GM23248 (cell line): ENCODE data around the gene AFG3L2. TPM values are rescaled to one million over a fixed set of nuclear protein-coding genes. Genes with fewer than 3 reads are reported as not detected.

Source experiments
- DNase-seq: peaks from one replicate; pipeline ENCODE4 v3.0.0-alpha.2; 2015
- H2AFZ ChIP-seq: fragments of 200-600 bp; sonication (generic); 2 replicates; pipeline ENCODE4 v1.6.1; 2016; ENCODE audit warnings: antibody characterized with exemption
- H3F3A ChIP-seq: fragments of 200-600 bp; sonication (generic); 2 replicates; pipeline ENCODE4 v1.6.1; 2016; ENCODE audit warnings: mild to moderate bottlenecking, antibody characterized with exemption, mixed run types; ENCODE audit not compliant: insufficient read depth
- H3K27ac ChIP-seq: fragments of 200-600 bp; sonication (generic); 2 replicates; pipeline ENCODE4 v1.5.1; 2016; ENCODE audit warnings: mild to moderate bottlenecking
- H3K27me3 ChIP-seq: fragments of 200-600 bp; sonication (generic); replicated peaks from 2 replicates; pipeline ENCODE4 v1.6.1; 2016; ENCODE audit warnings: mild to moderate bottlenecking; ENCODE audit not compliant: insufficient read depth
- H3K36me3 ChIP-seq: fragments of 200-600 bp; sonication (generic); 2 replicates; pipeline ENCODE4 v1.6.1; 2016; ENCODE audit warnings: low read depth, mild to moderate bottlenecking
- H3K4me1 ChIP-seq: fragments of 200-600 bp; sonication (generic); 2 replicates; pipeline ENCODE4 v1.6.1; 2016; ENCODE audit warnings: mild to moderate bottlenecking; ENCODE audit not compliant: insufficient read depth
- H3K4me2 ChIP-seq: fragments of 200-600 bp; sonication (generic); one replicate; pipeline ENCODE4 v1.6.1; 2016; ENCODE audit warnings: mild to moderate bottlenecking; ENCODE audit not compliant: unreplicated experiment
- H3K4me3 ChIP-seq: fragments of 200-600 bp; sonication (generic); 2 replicates; pipeline ENCODE4 v1.5.1; 2016; ENCODE audit warnings: mild to moderate bottlenecking
- H3K79me2 ChIP-seq: fragments of 200-600 bp; sonication (generic); 2 replicates; pipeline ENCODE4 v1.6.1; 2016; ENCODE audit warnings: mild to moderate bottlenecking; ENCODE audit not compliant: insufficient read depth
- H3K9ac ChIP-seq: fragments of 200-600 bp; sonication (generic); 2 replicates; pipeline ENCODE4 v1.6.1; 2016; ENCODE audit warnings: mild to moderate bottlenecking
- H3K9me2 ChIP-seq: fragments of 200-600 bp; sonication (generic); 2 replicates; pipeline ENCODE4 v1.6.1; 2016; ENCODE audit warnings: mixed run types, mild to moderate bottlenecking, moderate library complexity; ENCODE audit not compliant: insufficient read depth
- H3K9me3 ChIP-seq: fragments of 200-600 bp; sonication (generic); one replicate; pipeline ENCODE4 v1.6.1; 2017; ENCODE audit warnings: low read depth
- H4K20me1 ChIP-seq: fragments of 200-600 bp; sonication (generic); 2 replicates; pipeline ENCODE4 v1.6.0; 2016; ENCODE audit not compliant: insufficient read depth
- EZH2 ChIP-seq: fragments of 200-600 bp; sonication (generic); IDR thresholded peaks from 2 replicates; pipeline ENCODE4 v1.6.1; 2018; ENCODE audit warnings: antibody characterized with exemption, mild to moderate bottlenecking; ENCODE audit not compliant: insufficient read depth, poor library complexity, severe bottlenecking
- EZH2phosphoT487 ChIP-seq: fragments of 200-600 bp; sonication (generic); IDR thresholded peaks from 2 replicates; pipeline ENCODE4 v1.6.1; 2018; ENCODE audit warnings: antibody characterized with exemption, moderate library complexity, mild to moderate bottlenecking, low read depth; ENCODE audit not compliant: insufficient read depth
- WGBS, 2 experiments: methylation state at CpG; one replicate each; pipeline ENCODE4 v1.1.6; 2015 to 2017; ENCODE audit warnings: low lambda C conversion rate in 2 of 2, low coverage in 1 of 2; ENCODE audit errors: missing lambda C conversion rate in 2 of 2; 5-methylcytosine and 5-hydroxymethylcytosine counted together
- in situ Hi-C: fragments of 300-500 bp; cut with MboI; formaldehyde crosslinking; loops from 2 replicates; pipeline ENCODE4 v1.15.0; 2020
- polyA plus RNA-seq: library from polyadenylated mRNA; unstranded; fragments of >200 nt; fragmentation: Nextera tagmentation; extraction: Ambion mirVana; gene quantifications from 2 replicates; pipeline ENCODE4 v1.2.1, GENCODE V29; 2016
- total RNA-seq: library from RNA; depleted of rRNA; stranded (reverse); fragments of >200 nt; shearing (Covaris generic); gene quantifications from 2 replicates; pipeline ENCODE4 v1.2.3, GENCODE V29; 2014

The AFG3L2 gene
- total and polyA plus RNA-seq, 2 experiments from 2014 or later = 28.1 to 40.6 TPM

- no peaks in the 10 kb centered on the region for H3K9me2 ChIP-seq
- peaks cover 77% of the 10 kb centered on the region for H3K4me1 ChIP-seq
- no peaks in the 10 kb centered on the region for H3K27me3 ChIP-seq
- no peak for TF ChIP-seq EZH2phosphoT487
- TF ChIP-seq EZH2 = no peak
- H3K79me2 ChIP-seq = peaks cover 93% of the 10 kb centered on the region
- H3K4me2 ChIP-seq = peak overlapping the region; percentile 51
- no peaks in the 10 kb centered on the region for H3K9me3 ChIP-seq
- in situ Hi-C loops = no loop called here
- H3K27ac ChIP-seq = peak overlapping the region; percentile 98
- H3K9ac ChIP-seq = peak overlapping the region; percentile 73
- H3K4me3 ChIP-seq = no peak overlapping the region; the same call in 1 of the 2 replicates
- no peak overlapping the region for H2AFZ ChIP-seq
- peak; percentile 46 for DNase-seq
- peaks cover 15% of the 10 kb centered on the region; the same call in 1 of the 2 replicates for H4K20me1 ChIP-seq
- peaks cover 77% of the 10 kb centered on the region for H3K36me3 ChIP-seq
- peaks cover 85% of the 10 kb centered on the region for H3F3A ChIP-seq
These were observed 64.1 kb downstream of the AFG3L2 start for GRCh38 chr18:12312976-12313375.

- DNase-seq = peak; percentile 55
- H3K9ac ChIP-seq = peak overlapping the region; percentile 99
- H4K20me1 ChIP-seq = peaks cover 13% of the 10 kb centered on the region; the same call in 1 of the 2 replicates
- 98% methylated on average over 6 of the region's 6 CpGs for WGBS, 2 experiments
- H3K27me3 ChIP-seq = no peaks in the 10 kb centered on the region
- no peaks in the 10 kb centered on the region for H3K9me3 ChIP-seq
- no peak overlapping the region for H2AFZ ChIP-seq
- H3K79me2 ChIP-seq = peaks cover 86% of the 10 kb centered on the region
- H3K4me3 ChIP-seq = peak overlapping the region; percentile 86
- H3K36me3 ChIP-seq = peaks cover 62% of the 10 kb centered on the region
- in situ Hi-C loops = no loop called here
- peak overlapping the region; percentile 97 for H3K4me2 ChIP-seq
- peaks cover 74% of the 10 kb centered on the region for H3F3A ChIP-seq
- no peak for TF ChIP-seq EZH2phosphoT487
- no peak for TF ChIP-seq EZH2
- H3K27ac ChIP-seq = peak overlapping the region; percentile 98
- no peaks in the 10 kb centered on the region for H3K9me2 ChIP-seq
- H3K4me1 ChIP-seq = peaks cover 65% of the 10 kb centered on the region
These were observed 66.3 kb downstream of the AFG3L2 start for GRCh38 chr18:12310762-12311161.

GRCh38 chr18:12309683-12310198 lies 67.3 kb downstream of the AFG3L2 start:
- Histone ChIP-seq H3K79me2 (peaks cover 86% of the 10 kb centered on the region), H4K20me1 (0 out of 2 replicates have a peak, but pooled peaks cover 6% of the 10 kb centered on the region), H2AFZ (no peak overlapping the region), H3K9ac (peak overlapping the region; percentile 99), H3K9me3 (no peaks in the 10 kb centered on the region), H3K4me2 (peak overlapping the region; percentile 97), H3K27me3 (no peaks in the 10 kb centered on the region), H3K9me2 (no peaks in the 10 kb centered on the region), H3F3A (peaks cover 63% of the 10 kb centered on the region), H3K4me3 (peak overlapping the region; percentile 86), H3K36me3 (peaks cover 53% of the 10 kb centered on the region), H3K27ac (peak overlapping the region; percentile 98), H3K4me1 (peaks cover 55% of the 10 kb centered on the region)
- in situ Hi-C loops = no loop called here
- TF ChIP-seq EZH2 = no peak
- no peak for TF ChIP-seq EZH2phosphoT487
- 11 to 16% methylated on average over 7 of the region's 7 CpGs for WGBS, 2 experiments
- peak; percentile 75 for DNase-seq

GRCh38 chr18:12308386-12309100 lies 68.5 kb downstream of the AFG3L2 start:
- Histone ChIP-seq H2AFZ (no peak overlapping the region), H4K20me1 (0 out of 2 replicates have a peak, but pooled peaks cover 6% of the 10 kb centered on the region), H3K79me2 (peaks cover 74% of the 10 kb centered on the region), H3K36me3 (peaks cover 41% of the 10 kb centered on the region), H3K9me3 (no peaks in the 10 kb centered on the region), H3K4me3 (peak overlapping the region; percentile 86), H3K4me2 (peak overlapping the region; percentile 97), H3K27ac (peak overlapping the region; percentile 98), H3K9me2 (no peaks in the 10 kb centered on the region), H3F3A (peaks cover 51% of the 10 kb centered on the region), H3K4me1 (peaks cover 43% of the 10 kb centered on the region), H3K27me3 (no peaks in the 10 kb centered on the region), H3K9ac (peak overlapping the region; percentile 99)
- in situ Hi-C loops = no loop called here
- 0 to 1% methylated on average over 61 to 68 of the region's 81 CpGs for WGBS, 2 experiments
- TF ChIP-seq EZH2phosphoT487 = no peak
- TF ChIP-seq EZH2 = no peak
- DNase-seq = peak; percentile 99
